A673 (cell line): ENCODE measurements around the gene DPH2. TPM values are rescaled to one million over a fixed set of nuclear protein-coding genes. Genes with fewer than 3 reads are reported as not detected.

Experiments
- BruUV-seq: library from RNA; stranded (reverse); fragments of 400-500 nt; replicated peaks from 2 replicates; lab custom pipeline; 2021; lab: Mats Ljungman, UMichigan
- CTCF ChIA-PET: fragments of 300-600 bp; sonication (Branson Sonifier 250); formaldehyde crosslinking; loops from one replicate; lab custom pipeline; 2022; ENCODE audit warnings: antibody characterized with exemption; lab: Charles Lee
- POLR2A ChIA-PET: fragments of 300-600 bp; sonication (Branson Sonifier 250); formaldehyde crosslinking; loops from one replicate; lab custom pipeline; 2022; ENCODE audit warnings: antibody characterized with exemption; ENCODE audit not compliant: low non-redundant PET; lab: Charles Lee
- DNase-seq: peaks from one replicate; pipeline ENCODE4 v3.0.0-alpha.2; 2015; ENCODE audit warnings: low spot score
- H3K27ac ChIP-seq: fragments of 200-600 bp; sonication (generic); 2 replicates; pipeline ENCODE4 v1.5.1; 2016; ENCODE audit warnings: mixed run types, low read depth, mild to moderate bottlenecking, mixed read lengths, antibody characterized with exemption, low read length; ENCODE audit not compliant: poor library complexity, severe bottlenecking
- H3K27me3 ChIP-seq: fragments of 200-600 bp; sonication (generic); replicated peaks from 2 replicates; pipeline ENCODE4 v1.6.1; 2017; ENCODE audit warnings: mixed run types, low read depth, mild to moderate bottlenecking, mixed read lengths, antibody characterized with exemption, low read length; ENCODE audit not compliant: insufficient read depth, poor library complexity
- H3K36me3 ChIP-seq: fragments of 200-600 bp; sonication (generic); 2 replicates; pipeline ENCODE4 v1.6.1; 2016; ENCODE audit warnings: mixed run types, mild to moderate bottlenecking, mixed read lengths, antibody characterized with exemption, low read length; ENCODE audit not compliant: insufficient read depth, poor library complexity, severe bottlenecking
- H3K4me1 ChIP-seq: fragments of 200-600 bp; sonication (generic); 2 replicates; pipeline ENCODE4 v1.6.1; 2017; ENCODE audit warnings: mixed run types, mild to moderate bottlenecking, mixed read lengths, antibody characterized with exemption, low read length; ENCODE audit not compliant: insufficient read depth, poor library complexity, severe bottlenecking
- H3K4me3 ChIP-seq: fragments of 200-600 bp; sonication (generic); 2 replicates; pipeline ENCODE4 v1.5.1; 2016; ENCODE audit warnings: low read depth, mixed run types, mild to moderate bottlenecking, mixed read lengths, low read length; ENCODE audit not compliant: poor library complexity, severe bottlenecking
- H3K9me3 ChIP-seq: fragments of 200-600 bp; sonication (generic); 2 replicates; pipeline ENCODE4 v1.6.1; 2016; ENCODE audit warnings: mixed run types, low read depth, mild to moderate bottlenecking, mixed read lengths, antibody characterized with exemption, low read length; ENCODE audit not compliant: poor library complexity, severe bottlenecking
- CTCF ChIP-seq: fragments of 300-800, 200-600 bp; sonication (generic); conservative IDR thresholded peaks from 2 replicates; pipeline ENCODE4 v1.5.1; 2017; ENCODE audit warnings: low read depth, mild to moderate bottlenecking, antibody characterized with exemption, low read length, moderate library complexity, mixed read lengths
- EZH2 ChIP-seq: fragments of 200-600 bp; sonication (generic); IDR thresholded peaks from 2 replicates; pipeline ENCODE4 v1.6.1; 2017; ENCODE audit warnings: borderline replicate concordance, low read depth, mild to moderate bottlenecking, mixed read lengths, antibody characterized with exemption, low read length; ENCODE audit not compliant: poor library complexity, severe bottlenecking
- intact Hi-C: fragments of 100-400 bp; cut with micrococcal nuclease; formaldehyde crosslinking; loops from one replicate; pipeline ENCODE4 v1.10.0; 2022; ENCODE audit not compliant: unreplicated experiment
- total RNA-seq: library from RNA; stranded (reverse); gene quantifications from 2 replicates; pipeline ENCODE4 v1.2.3, GENCODE V29; 2021

DPH2 gene
- total RNA-seq, 1 experiment from 2014 or later: 52.8 TPM

GRCh38 chr1:43978264-43978550 lies 8.4 kb downstream of the DPH2 start:
- intact Hi-C loops: no loop called here
- TF ChIP-seq EZH2 (no peak), CTCF (no peak)
- Histone ChIP-seq H3K4me1 (peaks cover 27% of the 10 kb centered on the region), H3K4me3 (peak overlapping the region; percentile 53), H3K27ac (peak overlapping the region; percentile 17), H3K27me3 (no peaks in the 10 kb centered on the region), H3K9me3 (no peaks in the 10 kb centered on the region), H3K36me3 (peaks cover 27% of the 10 kb centered on the region)
- ChIA-PET CTCF (no interaction called here), POLR2A (interaction anchor here (0.6 kb wide), 1 partner anchor 9 kb away, joined by 3 read pairs; the partner anchor contains the start of gene DPH2)
- DNase-seq: no peak
- BruUV-seq: no TSS peak

- peaks cover 27% of the 10 kb centered on the region for H3K36me3 ChIP-seq
- TF ChIP-seq CTCF: no peak
- no peak for TF ChIP-seq EZH2
- no TSS peak for BruUV-seq
- no peaks in the 10 kb centered on the region for H3K27me3 ChIP-seq
- intact Hi-C loops: no loop called here
- H3K27ac ChIP-seq: peak within 1 kb of the TSS; percentile 85
- no peaks in the 10 kb centered on the region for H3K9me3 ChIP-seq
- POLR2A ChIA-PET: no interaction called here
- peak; percentile 69 for DNase-seq
- H3K4me3 ChIP-seq: peak within 1 kb of the TSS; percentile 65
- peaks cover 27% of the 10 kb centered on the region for H3K4me1 ChIP-seq
- CTCF ChIA-PET: no interaction called here
Measured at GRCh38 chr1:43978551-43979260, 8.9 kb downstream of the DPH2 start, which contains the start of gene B4GALT2. Gene B4GALT2, plus strand, starts transcription at chr1:43979210. Its CDS starts 1,951 bp downstream, at chr1:43981161.

GRCh38 chr1:43979261-43979527 lies 9.4 kb downstream of the DPH2 start:
- CTCF ChIA-PET: no interaction called here
- no peaks in the 10 kb centered on the region for H3K27me3 ChIP-seq
- peaks cover 28% of the 10 kb centered on the region for H3K36me3 ChIP-seq

More at GRCh38 chr1:43979261-43979527, 9.4 kb downstream of the DPH2 start:
- Histone ChIP-seq H3K4me3 (peak overlapping the region; percentile 65), H3K4me1 (peaks cover 27% of the 10 kb centered on the region), H3K27ac (peak overlapping the region; percentile 85), H3K9me3 (no peaks in the 10 kb centered on the region)
- TF ChIP-seq EZH2 (no peak), CTCF (no peak)
- POLR2A ChIA-PET: no interaction called here
- no peak for DNase-seq
- intact Hi-C loops: no loop called here
- no TSS peak for BruUV-seq
